GM18526 (cell line): ENCODE results near the gene COX17.

Experiments
- POLR2A ChIP-seq: IDR thresholded peaks from 3 replicates; pipeline ENCODE4 v1.6.1; 2011; ENCODE audit not compliant: insufficient read length; ENCODE audit errors: extremely low read depth

COX17 gene, protein sequence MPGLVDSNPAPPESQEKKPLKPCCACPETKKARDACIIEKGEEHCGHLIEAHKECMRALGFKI

GRCh38 chr3:119676771-119677640 lies at the start of gene COX17:
TSS of gene COX17 (minus strand) at chr3:119677406. CDS start at chr3:119677310, 96 bp downstream.
- peak; percentile 45 for TF ChIP-seq POLR2A

DNA sequence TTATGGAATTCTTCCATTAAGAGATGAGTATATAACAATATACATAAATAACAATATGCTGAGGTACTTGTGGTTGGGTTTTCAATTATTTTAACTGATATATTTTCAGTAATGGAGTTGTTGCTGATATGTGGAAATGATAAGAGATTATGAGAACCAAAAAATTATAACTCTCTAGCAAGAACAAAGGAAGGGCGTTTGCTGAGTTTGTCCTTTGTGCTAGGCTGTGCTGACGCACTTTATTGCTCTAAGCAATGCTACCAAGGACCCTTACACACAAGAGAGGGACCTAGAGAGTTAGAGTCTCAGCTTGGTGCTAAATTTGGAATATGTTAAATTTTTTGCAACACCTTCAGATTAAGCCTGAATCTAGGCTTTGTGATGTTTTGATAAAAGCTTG lies 49.7 kb upstream of the COX17 start:
- TF ChIP-seq POLR2A, result no peak

GRCh38 chr3:119723022-119723421 lies 45.8 kb upstream of the COX17 start:
- TF ChIP-seq POLR2A, result no peak

DNA sequence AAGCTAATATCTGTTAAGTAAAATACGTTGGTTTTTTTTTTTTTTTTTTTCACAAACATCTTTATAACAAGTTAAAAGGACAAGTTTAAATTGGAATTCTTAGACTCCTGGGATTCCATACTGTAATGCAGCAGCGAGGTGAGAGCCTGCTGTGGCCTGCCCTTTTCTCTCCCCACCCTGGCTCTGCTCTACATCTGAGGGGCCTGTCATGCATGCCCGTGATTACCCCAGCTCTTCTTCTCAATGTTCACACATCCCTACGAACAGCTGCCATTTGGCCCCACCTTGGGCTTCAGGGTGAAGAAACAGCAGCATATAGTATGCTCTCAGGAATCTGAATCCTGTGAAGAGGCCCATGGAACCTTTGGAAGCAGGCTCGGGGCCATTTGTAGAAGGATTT lies 40.3 kb upstream of the COX17 start:
- no peak for TF ChIP-seq POLR2A

GRCh38 chr3:119716998-119717397 lies 39.8 kb upstream of the COX17 start:
- no peak for TF ChIP-seq POLR2A

GRCh38 chr3:119715105-119715504 lies 37.9 kb upstream of the COX17 start:
- TF ChIP-seq POLR2A, result no peak

DNA sequence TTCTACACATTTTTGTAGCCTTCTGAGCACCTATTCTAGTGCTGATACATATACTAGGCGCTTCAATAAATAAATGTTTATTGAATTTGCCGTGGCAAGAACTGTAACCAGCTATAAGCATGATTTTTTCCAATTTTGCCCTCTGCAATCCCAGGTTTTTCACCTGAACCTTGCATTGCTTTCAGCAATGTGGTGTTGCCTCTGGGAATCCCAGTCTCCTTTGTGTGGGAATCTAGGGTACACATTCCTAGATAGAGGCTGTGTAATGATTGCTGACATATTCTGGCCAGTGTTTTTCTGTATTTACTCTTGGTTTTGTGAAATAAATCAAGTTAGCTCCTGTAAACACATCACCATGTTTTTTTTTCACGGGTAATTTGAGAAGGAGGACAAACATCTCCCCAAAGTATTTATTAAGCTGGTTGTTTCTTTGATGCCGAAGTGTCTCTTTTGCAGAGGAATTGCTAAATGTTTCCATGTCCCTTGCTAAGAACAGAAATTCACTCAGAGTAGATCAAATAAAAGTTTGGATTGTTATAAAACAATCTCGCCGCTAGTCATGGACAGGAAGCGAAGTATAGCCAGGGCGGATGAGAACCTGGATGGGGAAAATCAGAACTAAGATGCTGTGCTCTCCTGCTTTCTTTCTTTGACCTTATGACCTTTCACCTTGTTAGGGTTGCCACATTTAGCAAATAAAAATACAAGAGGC lies 26.8 kb upstream of the COX17 start:
- no peak for TF ChIP-seq POLR2A

DNA sequence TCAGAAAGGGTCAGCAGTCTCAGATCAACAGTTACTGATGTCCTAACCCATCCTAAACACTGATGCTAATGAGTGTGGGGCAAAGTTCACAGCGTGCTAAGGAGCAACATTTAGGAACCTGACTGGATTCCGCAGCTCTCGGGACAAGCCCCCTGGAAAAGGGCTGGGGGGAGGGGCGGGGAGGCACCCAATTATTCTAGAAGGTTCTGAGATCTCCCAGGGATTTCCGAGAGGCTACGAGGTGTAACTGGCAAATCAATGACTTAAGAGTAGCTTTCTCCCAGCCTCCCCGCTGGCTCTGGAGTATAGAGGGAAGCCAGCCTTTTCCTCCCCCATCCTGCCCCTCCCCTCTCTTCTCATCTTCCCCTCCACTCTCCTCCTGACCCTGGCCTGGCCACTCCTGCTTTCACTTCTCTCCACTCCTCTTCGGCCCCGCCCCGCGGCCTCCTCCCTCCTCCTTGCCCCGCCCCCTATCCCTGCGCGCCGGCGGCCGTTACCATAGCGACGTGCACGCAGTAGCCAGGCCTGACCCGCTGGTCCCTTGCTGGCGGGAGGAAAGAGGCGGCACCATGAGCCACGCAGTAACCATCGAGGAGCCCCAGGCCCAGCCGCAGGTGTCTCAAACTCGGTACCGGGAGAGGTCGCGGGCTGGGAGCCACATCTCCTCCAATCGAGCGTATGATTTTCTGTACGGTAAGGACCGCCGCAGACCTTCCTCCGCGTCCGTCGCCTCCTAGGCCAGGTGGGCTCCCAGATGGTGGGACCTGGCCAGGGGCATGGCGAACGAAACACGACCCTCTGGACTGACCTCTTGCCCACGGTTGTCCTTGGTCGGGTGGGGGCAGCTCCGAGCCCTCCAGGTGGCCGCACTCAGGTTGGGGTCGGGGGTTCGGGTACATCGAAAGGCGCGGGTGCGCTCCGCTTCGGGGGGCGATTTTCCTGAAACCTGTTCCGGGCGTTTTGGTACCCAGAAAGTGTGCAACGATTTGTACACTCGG lies 25.6 kb upstream of the COX17 start, which contains the start of gene CFAP91:
TSS of gene CFAP91 (plus strand) at position 493 of the 998 bp plus-strand sequence. CDS start at position 570, 77 bp downstream.
- no peak for TF ChIP-seq POLR2A

DNA sequence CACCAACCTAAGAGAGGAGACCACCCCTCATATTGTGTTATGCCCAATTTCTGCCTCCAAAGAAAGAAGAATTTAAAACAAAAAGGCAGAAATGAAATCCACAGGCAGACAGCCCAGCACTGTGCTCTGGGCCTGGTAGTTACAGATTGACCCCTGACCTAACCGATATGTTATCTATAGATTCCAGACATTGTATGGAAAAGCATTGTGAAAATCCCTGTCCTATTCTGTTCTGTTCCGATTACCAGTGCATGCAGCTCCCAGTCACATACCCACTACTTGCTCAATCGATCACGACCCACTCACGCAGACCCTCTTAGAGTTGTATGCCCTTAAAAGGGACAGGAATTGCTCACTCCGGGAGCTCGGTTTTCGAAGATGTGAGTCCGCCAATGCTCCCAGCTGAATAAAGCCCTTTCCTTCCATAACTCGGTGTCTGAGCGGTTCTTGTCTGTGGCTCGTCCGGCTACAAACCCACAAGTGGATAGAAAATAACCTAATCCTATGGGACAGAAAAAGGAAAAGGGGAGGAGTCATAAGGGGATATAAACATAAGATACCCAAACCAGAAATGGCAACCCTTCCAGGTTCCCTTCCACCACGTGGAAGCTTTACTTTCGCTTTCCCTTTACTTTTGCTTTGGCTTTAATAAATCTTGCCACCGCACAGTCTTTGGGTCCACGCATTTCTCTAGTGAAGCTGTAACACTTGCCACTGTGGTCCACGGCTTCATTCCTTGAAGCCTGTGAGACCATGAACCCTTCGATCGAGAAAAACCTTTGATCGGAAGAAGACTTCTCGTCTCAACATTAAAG lies 23.9 kb upstream of the COX17 start:
- no peak for TF ChIP-seq POLR2A

GRCh38 chr3:119700269-119700919 lies 23.2 kb upstream of the COX17 start:
- no peak for TF ChIP-seq POLR2A

GRCh38 chr3:119697394-119697793 lies 20.2 kb upstream of the COX17 start:
- TF ChIP-seq POLR2A, result no peak

GRCh38 chr3:119695480-119695879 lies 18.3 kb upstream of the COX17 start:
- TF ChIP-seq POLR2A, result no peak

GRCh38 chr3:119690043-119690656 lies 12.9 kb upstream of the COX17 start:
- no peak for TF ChIP-seq POLR2A

DNA sequence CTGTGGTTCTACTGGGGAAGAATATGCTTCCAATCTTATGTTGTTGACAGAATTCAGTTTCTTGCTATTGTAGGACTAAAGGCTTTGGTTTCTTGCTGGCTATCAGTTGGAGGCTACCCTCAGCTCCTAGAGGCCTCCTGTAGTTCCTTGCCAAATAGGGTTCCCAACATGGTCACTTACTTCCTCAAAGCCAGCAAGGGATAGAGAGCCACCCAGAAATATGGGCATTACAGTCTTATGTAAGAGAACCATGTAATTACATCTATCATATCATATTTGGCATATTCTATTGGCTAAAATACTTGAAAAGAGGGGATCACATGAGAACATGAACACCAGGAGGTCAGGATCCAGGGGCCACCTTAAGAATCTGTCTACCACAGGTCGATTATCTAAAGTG lies 6.2 kb upstream of the COX17 start:
- no peak for TF ChIP-seq POLR2A

GRCh38 chr3:119681279-119681678 lies 4.1 kb upstream of the COX17 start:
- no peak for TF ChIP-seq POLR2A
